H1 (cell line): Measurements from ENCODE around the gene MMP11. TPM values are rescaled to one million over a fixed set of nuclear protein-coding genes. Genes with fewer than 3 reads are reported as not detected.

ENCODE experiments used
- CTCF ChIA-PET: fragments of 300-600 bp; sonication (Branson Sonifier 250); formaldehyde crosslinking; loops from one replicate; lab custom pipeline; 2021; ENCODE audit not compliant: partially characterized antibody; lab: Charles Lee
- POLR2A ChIA-PET: fragments of 300-600 bp; sonication (Branson Sonifier 250); formaldehyde crosslinking; loops from one replicate; lab custom pipeline; 2021; ENCODE audit warnings: inconsistent platforms; ENCODE audit not compliant: partially characterized antibody; lab: Charles Lee
- DNase-seq, 2 experiments: peaks; one replicate each; pipeline versions ENCODE4 v3.0.0 to v3.0.0-alpha.2; 2010 to 2022; ENCODE audit warnings: low spot score in 2 of 2, low read depth in 1 of 2, mixed read lengths in 1 of 2
- FAIRE-seq: peaks from 2 replicates; lab custom pipeline; 2011; peaks lifted over from hg19 to GRCh38; lab: Jason Lieb, UNC
- H2AFZ ChIP-seq: 2 replicates; pipeline ENCODE4 v1.8.1; 2012; ENCODE audit warnings: low read length, inconsistent platforms
- H2AK5ac ChIP-seq: 2 replicates; pipeline ENCODE4 v1.6.1; 2013; ENCODE audit warnings: low read depth, low read length
- H2BK120ac ChIP-seq: replicated peaks from 2 replicates; pipeline ENCODE3; 2013; ENCODE audit warnings: low read depth, low read length, inconsistent platforms
- H2BK12ac ChIP-seq: 2 replicates; pipeline ENCODE4 v1.6.1; 2013; ENCODE audit warnings: low read depth, low read length
- H2BK15ac ChIP-seq: 2 replicates; pipeline ENCODE4 v1.6.1; 2013; ENCODE audit warnings: low read length
- H2BK20ac ChIP-seq: 2 replicates; pipeline ENCODE4 v1.6.1; 2013; ENCODE audit warnings: low read length
- H2BK5ac ChIP-seq: 2 replicates; pipeline ENCODE4 v1.6.1; 2013; ENCODE audit warnings: low read depth, low read length
- H3K14ac ChIP-seq: 2 replicates; pipeline ENCODE4 v1.6.1; 2013; ENCODE audit warnings: inconsistent platforms; ENCODE audit not compliant: insufficient read length
- H3K18ac ChIP-seq: 2 replicates; pipeline ENCODE4 v1.6.1; 2013; ENCODE audit warnings: low read length; ENCODE audit errors: extremely low read depth
- H3K23ac ChIP-seq: 2 replicates; pipeline ENCODE4 v1.6.1; 2013; ENCODE audit warnings: inconsistent platforms; ENCODE audit not compliant: insufficient read length
- H3K23me2 ChIP-seq: 2 replicates; pipeline ENCODE4 v1.6.1; 2013; ENCODE audit warnings: low read depth, low read length
- H3K27ac ChIP-seq: 2 replicates; pipeline ENCODE4 v1.6.1; 2011; ENCODE audit warnings: low read depth, low read length, inconsistent platforms
- H3K27me3 ChIP-seq, 4 experiments: replicated peaks in 1 of 4; 1 replicate in 1 of 4; 2 replicates in 3 of 4; pipeline versions ENCODE4 v1.6.1 to v1.8.1; 2011 to 2013; ENCODE audit warnings: low read length in 3 of 4, mild to moderate bottlenecking in 3 of 4, inconsistent platforms in 2 of 4, mixed read lengths in 2 of 4, moderate library complexity in 1 of 4; ENCODE audit not compliant: control insufficient read depth in 3 of 4, insufficient read depth in 3 of 4; ENCODE audit errors: extremely low read depth in 1 of 4
- H3K36me3 ChIP-seq, 4 experiments: 2 replicates each; pipeline versions ENCODE4 v1.6.1 to v1.8.1; 2011 to 2013; ENCODE audit warnings: mild to moderate bottlenecking in 4 of 4, low read length in 3 of 4, moderate library complexity in 2 of 4, control low read depth in 1 of 4, inconsistent platforms in 1 of 4; ENCODE audit not compliant: insufficient read depth in 4 of 4, control insufficient read depth in 2 of 4
- H3K4ac ChIP-seq: replicated peaks from 2 replicates; pipeline ENCODE3; 2013; ENCODE audit warnings: low read length, low read depth, mixed read lengths, inconsistent platforms; ENCODE audit not compliant: insufficient read length
- H3K4me1 ChIP-seq, 4 experiments: replicated peaks in 1 of 4; 1 replicate in 1 of 4; 2 replicates in 3 of 4; pipeline versions ENCODE4 v1.6.1 to v1.8.1; 2011 to 2013; ENCODE audit warnings: low read length in 3 of 4, inconsistent platforms in 2 of 4, mixed read lengths in 1 of 4; ENCODE audit not compliant: insufficient read depth in 4 of 4, control insufficient read depth in 3 of 4
- H3K4me2 ChIP-seq, 2 experiments: 2 replicates each; pipeline versions ENCODE4 v1.6.1 to v1.8.1; 2011 to 2013; ENCODE audit warnings: low read depth in 2 of 2, low read length in 2 of 2, control low read depth in 1 of 2, inconsistent platforms in 1 of 2, mild to moderate bottlenecking in 1 of 2; ENCODE audit not compliant: insufficient read depth in 1 of 2
- H3K4me3 ChIP-seq, 4 experiments: fragments of 200-600, 300-600 bp in 1 of 4; sonication (generic), shearing (Covaris generic), sonication (Bioruptor Twin) in 1 of 4; 2 replicates each; pipeline versions ENCODE4 v1.5.1 to v1.8.1; 2011 to 2016; ENCODE audit warnings: low read length in 4 of 4, low read depth in 3 of 4, control low read depth in 2 of 4, inconsistent platforms in 2 of 4, mild to moderate bottlenecking in 2 of 4, mixed read lengths in 1 of 4, moderate library complexity in 1 of 4; ENCODE audit not compliant: insufficient read depth in 2 of 4; ENCODE audit errors: extremely low read depth in 1 of 4
- H3K56ac ChIP-seq: replicated peaks from 2 replicates; pipeline ENCODE3; 2013; ENCODE audit warnings: low read depth, mild to moderate bottlenecking, mixed read lengths, low read length, inconsistent platforms; ENCODE audit not compliant: insufficient read length
- H3K79me1 ChIP-seq: 2 replicates; pipeline ENCODE4 v1.6.1; 2013; ENCODE audit warnings: low read depth, low read length, control low read depth
- H3K79me2 ChIP-seq, 2 experiments: 2 replicates each; pipeline versions ENCODE4 v1.6.1 to v1.8.1; 2012 to 2013; ENCODE audit warnings: low read length in 2 of 2, mild to moderate bottlenecking in 2 of 2, inconsistent platforms in 1 of 2; ENCODE audit not compliant: insufficient read depth in 2 of 2, control insufficient read depth in 1 of 2
- H3K9ac ChIP-seq, 4 experiments: replicated peaks in 1 of 4; 1 replicate in 1 of 4; 2 replicates in 3 of 4; pipeline versions ENCODE4 v1.6.1 to v1.8.1; 2011 to 2013; ENCODE audit warnings: low read depth in 3 of 4, low read length in 3 of 4, control low read depth in 2 of 4, mild to moderate bottlenecking in 2 of 4, moderate library complexity in 2 of 4, inconsistent platforms in 1 of 4; ENCODE audit errors: extremely low read depth in 1 of 4
- H3K9me3 ChIP-seq, 2 experiments: 2 replicates each; pipeline versions ENCODE4 v1.6.1 to v1.8.1; 2012 to 2013; ENCODE audit warnings: mild to moderate bottlenecking in 2 of 2, moderate library complexity in 2 of 2, control low read depth in 1 of 2, inconsistent platforms in 1 of 2, low read depth in 1 of 2, low read length in 1 of 2, mixed read lengths in 1 of 2; ENCODE audit not compliant: insufficient read depth in 2 of 2
- H4K20me1 ChIP-seq, 2 experiments: replicated peaks in 1 of 2; 2 replicates each; pipeline versions ENCODE3 to v1.8.1; 2011 to 2013; ENCODE audit warnings: inconsistent platforms in 2 of 2, low read length in 2 of 2, mild to moderate bottlenecking in 1 of 2; ENCODE audit not compliant: insufficient read depth in 2 of 2, control insufficient read depth in 1 of 2
- H4K5ac ChIP-seq: 2 replicates; pipeline ENCODE4 v1.6.1; 2013; ENCODE audit warnings: low read length, low read depth, mixed read lengths, inconsistent platforms; ENCODE audit not compliant: insufficient read length
- H4K8ac ChIP-seq: 2 replicates; pipeline ENCODE4 v1.8.0; 2013; ENCODE audit warnings: mild to moderate bottlenecking, moderate library complexity, low read length, inconsistent platforms; ENCODE audit not compliant: insufficient read depth; ENCODE audit errors: extremely low read depth
- H4K91ac ChIP-seq: replicated peaks from 2 replicates; pipeline ENCODE3; 2013; ENCODE audit warnings: low read length, mixed read lengths, inconsistent platforms; ENCODE audit not compliant: insufficient read length
- CEBPB ChIP-seq: IDR thresholded peaks from 2 replicates; pipeline ENCODE4 v1.6.1; 2012; ENCODE audit warnings: low read depth, low read length
- CREB1 ChIP-seq: IDR thresholded peaks from 2 replicates; pipeline ENCODE4 v1.6.1; 2012; ENCODE audit warnings: inconsistent platforms
- RFX5 ChIP-seq: IDR thresholded peaks from 2 replicates; pipeline ENCODE4 v1.6.1; 2011; ENCODE audit warnings: low read depth, low read length, improper control_type of control experiment, borderline replicate concordance
- TCF12 ChIP-seq: IDR thresholded peaks from 2 replicates; pipeline ENCODE4 v1.6.1; 2011; ENCODE audit warnings: low read depth, mild to moderate bottlenecking, low read length
- WGBS, 2 experiments: shearing (Covaris generic) in 1 of 2; methylation state at CpG; one replicate each; pipeline versions ENCODE4 v1.1.6 to v1.1.7; 2013 to 2015; ENCODE audit warnings: low lambda C conversion rate in 2 of 2, mixed read lengths in 2 of 2, inconsistent platforms in 1 of 2, low coverage in 1 of 2, missing lambda C conversion rate in 1 of 2; ENCODE audit not compliant: insufficient replicate concordance in 2 of 2, insufficient coverage in 1 of 2, insufficient read length in 1 of 2; ENCODE audit errors: extremely low coverage in 1 of 2, missing lambda C conversion rate in 1 of 2; 5-methylcytosine and 5-hydroxymethylcytosine counted together
- polyA plus RNA-seq, 7 experiments: library from polyadenylated mRNA; depleted of rRNA in 3 of 7; stranded (reverse) in 5 of 7; unstranded in 2 of 7; fragments of >200 nt in 5 of 7; fragments of 200-250 nt in 2 of 7; gene quantifications; 1 replicate in 5 of 7; 2 replicates in 1 of 7; 4 replicates in 1 of 7; pipeline versions ENCODE4 v1.2.1 to v1.2.3, GENCODE V29; 2011 to 2013; ENCODE audit warnings: missing spikeins in 2 of 7, mixed read lengths in 2 of 7
- total RNA-seq: library from RNA; stranded (reverse); fragmentation: NEBNext Ultra II Directional; extraction: Animal tissue kit (Norgen Biotek cat#: 25700); gene quantifications from 2 replicates; pipeline ENCODE4 v1.2.1, GENCODE V29; 2021

MMP11 gene
- total and polyA plus RNA-seq, 2 of the 8 experiments (the other 6 are each of a cell fraction or from before 2014, with no cell fraction given) = 10.2 to 18.3 TPM

DNA sequence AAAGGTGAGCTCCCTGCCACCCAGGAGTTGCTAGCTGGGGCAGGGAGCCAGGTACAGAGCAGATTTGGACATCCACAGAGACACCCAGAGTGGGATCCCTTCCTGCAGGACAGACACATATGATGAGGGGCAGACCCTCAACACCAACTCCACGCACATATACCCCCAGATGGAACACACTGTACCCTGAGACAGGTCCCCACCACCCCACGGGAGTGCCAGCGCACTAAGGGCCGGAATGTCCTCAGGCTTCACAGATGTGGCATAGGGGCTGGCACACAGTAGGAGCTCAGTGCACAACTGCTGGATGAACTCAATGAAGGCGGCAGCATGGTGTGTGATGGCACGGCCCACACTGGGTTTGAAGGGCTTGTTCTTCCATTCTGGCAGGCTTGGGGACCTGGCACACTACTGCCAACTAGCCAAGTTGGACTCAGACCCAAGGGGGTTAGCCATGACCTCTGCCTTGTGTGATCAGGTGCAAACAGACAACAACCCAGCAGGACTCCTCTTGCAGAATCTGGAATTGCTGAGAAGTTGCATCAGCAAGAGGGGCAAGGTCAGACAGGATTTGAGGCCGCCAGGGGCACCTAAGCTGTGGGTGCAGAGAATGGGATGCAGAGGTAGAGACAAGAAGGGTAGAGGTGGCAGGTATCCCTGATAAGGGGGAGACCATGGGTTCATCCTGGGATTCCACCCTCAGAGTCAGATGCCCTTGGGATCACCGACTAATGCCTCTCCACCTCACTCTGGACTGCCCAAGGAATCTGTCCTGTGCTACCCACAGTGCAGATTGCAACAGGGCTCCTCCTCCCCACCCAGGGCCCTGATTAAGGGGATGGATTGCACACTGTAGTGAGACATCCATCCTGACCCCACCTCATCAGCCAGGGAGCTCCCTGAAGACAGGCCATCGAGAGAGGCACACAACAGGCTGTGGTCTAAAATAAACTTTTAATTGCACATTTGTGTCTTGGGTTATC lies 7.5 kb upstream of the MMP11 start:
- H3K56ac ChIP-seq = no peak overlapping the region
- peak overlapping the region; percentile 75; the same call in 1 of the 2 replicates for H4K8ac ChIP-seq
- no peak overlapping the region for H2BK120ac ChIP-seq
- WGBS, 2 experiments = 93% methylated on average over 9 of the region's 9 CpGs; no CpG with 5 or more reads in 1 of the 2 experiments
- no peak overlapping the region for H2BK12ac ChIP-seq
- no peak overlapping the region for H2BK15ac ChIP-seq
- H2AFZ ChIP-seq = no peak overlapping the region
- no peaks in the 10 kb centered on the region for H3K9me3 ChIP-seq
- H2BK5ac ChIP-seq = no peak overlapping the region
- H3K23me2 ChIP-seq = peaks cover 11% of the 10 kb centered on the region
- ChIA-PET CTCF (interaction anchor here (0.9 to 9.6 kb wide), 5 partner anchors 10 to 85 kb away, joined by 3 to 73 read pairs (median 5); no protein-coding TSS in a partner anchor), POLR2A (interaction anchor here (0.9 to 4.5 kb wide), 6 partner anchors 10 to 206 kb away, joined by 3 to 22 read pairs (median 7); partner anchors contain the start of genes SMARCB1, VPREB3 and ZNF70)
- no peak overlapping the region for H3K27ac ChIP-seq
- no peak overlapping the region for H3K18ac ChIP-seq
- H3K79me2 ChIP-seq = no peaks in the 10 kb centered on the region
- H3K79me1 ChIP-seq = no peaks in the 10 kb centered on the region
- no peak for FAIRE-seq
- no peak overlapping the region for H3K4me2 ChIP-seq
- H3K4me1 ChIP-seq = peaks cover 0 to 29% (median 19%) of the 10 kb centered on the region in 4 experiments; a peak in 6 of 7 replicates
- H2BK20ac ChIP-seq = no peak overlapping the region
- no peaks in the 10 kb centered on the region for H3K36me3 ChIP-seq
- H3K4me3 ChIP-seq = no peak overlapping the region
- DNase-seq = peak in 1 of 2 experiments; percentile 42
- H3K23ac ChIP-seq = no peak overlapping the region
- H3K27me3 ChIP-seq = peaks cover 0 to 13% (median 7%) of the 10 kb centered on the region in 4 experiments; a peak in 5 of 7 replicates
- H2AK5ac ChIP-seq = no peak overlapping the region
- H4K91ac ChIP-seq = no peak overlapping the region
- H4K5ac ChIP-seq = no peak overlapping the region
- H3K9ac ChIP-seq = no peak overlapping the region
- TF ChIP-seq CEBPB = peak; percentile 21; the same call in 1 of the 2 replicates
- no peak for TF ChIP-seq TCF12
- no peak for TF ChIP-seq CREB1
- no peak for TF ChIP-seq RFX5
- peaks cover 0 to 16% of the 10 kb centered on the region in 2 experiments for H4K20me1 ChIP-seq
- H3K14ac ChIP-seq = no peak overlapping the region
- H3K4ac ChIP-seq = no peak overlapping the region
